Measurements from ENCODE around the gene FAM98A. TPM values are rescaled to one million over a fixed set of nuclear protein-coding genes. Genes with fewer than 3 reads are reported as not detected.

The FAM98A gene
- total and polyA plus RNA-seq, 10 of the 15 experiments (the other 5 are each of a cell fraction or from before 2014, with no cell fraction given): 29.7 to 231 (median 80.2) TPM

- RAD21 ChIA-PET (ENCODE audit: unreplicated experiment): interaction anchor here (0.6 to 3.6 kb wide), 35 partner anchors 9 to 1025 kb away, joined by 3 to 104 read pairs (median 5); partner anchors contain the start of genes FAM98A and RASGRP3
- in situ Hi-C loops (cut with MboI): loop anchor here (25.0 kb wide), 1 partner anchor 821 kb away; no protein-coding TSS in a partner anchor
- SMC1A ChIA-PET (ENCODE audit: uncharacterized antibody, unreplicated experiment): interaction anchor here (0.6 to 3.6 kb wide), 49 partner anchors 8 to 973 kb away, joined by 3 to 85 read pairs (median 4); partner anchors contain the start of genes FAM98A and RASGRP3
- 0 out of 2 replicates have a peak overlapping the region, but pooled peaks have one; percentile 6 for H3K27ac ChIP-seq (ENCODE audit: control insufficient read depth, insufficient read depth)
- no peak overlapping the region for H3K4me3 ChIP-seq
- H3K36me3 ChIP-seq (ENCODE audit: control insufficient read depth in 2 of 2, insufficient read depth in 2 of 2, low read length in 1 of 2): peaks cover 4 to 13% of the 10 kb centered on the region in 2 experiments
- H3K4me1 ChIP-seq (ENCODE audit: control insufficient read depth, insufficient read depth, low read length): peaks cover 3% of the 10 kb centered on the region; the same call in 1 of the 2 replicates
- peak; percentile 73 for ATAC-seq
- H3K9me3 ChIP-seq (replicated peaks; ENCODE audit: control insufficient read depth, insufficient read depth, low read length): no peaks in the 10 kb centered on the region
- WGBS (ENCODE audit: insufficient coverage, insufficient replicate concordance, low lambda C conversion rate, missing lambda C conversion rate): 50% methylated on average over 2 of the region's 2 CpGs
- FAIRE-seq: no peak
- DNase-seq (ENCODE audit: low read depth, low spot score): peak; percentile 26
- POLR2A ChIA-PET: interaction anchor here (1.2 to 1.7 kb wide), 2 partner anchors 16 to 108 kb away, joined by 3 to 8 read pairs; partner anchors contain the start of gene FAM98A
- no TSS peak for BruUV-seq (replicated peaks)
- H2AFZ ChIP-seq (ENCODE audit: control insufficient read depth, low read depth, low read length): no peak overlapping the region
- H4K20me1 ChIP-seq (ENCODE audit: control insufficient read depth, insufficient read depth): no peaks in the 10 kb centered on the region
- no peak overlapping the region for H3K4me2 ChIP-seq (ENCODE audit: control insufficient read depth, insufficient read depth)
- H3K9ac ChIP-seq (ENCODE audit: control insufficient read depth, insufficient read depth, low read length): no peak overlapping the region
- no peaks in the 10 kb centered on the region; the same call in 1 of the 2 replicates for H3K79me2 ChIP-seq (ENCODE audit: control insufficient read depth, insufficient read depth, low read length)
- H3K27me3 ChIP-seq (replicated peaks in 1 of 2; ENCODE audit: control insufficient read depth in 2 of 2, insufficient read depth in 2 of 2, low read length in 1 of 2): no peaks in the 10 kb centered on the region
- CTCF ChIA-PET: interaction anchor here (0.8 to 3.6 kb wide), 62 partner anchors 9 to 1034 kb away, joined by 3 to 84 read pairs (median 5); partner anchors contain the start of genes FAM98A and RASGRP3
- intact Hi-C loops (cut with micrococcal nuclease; ENCODE audit: unreplicated experiment): loop anchor here (1.0 to 10.0 kb wide), 7 partner anchors 107 to 1029 kb away; partner anchors contain the start of genes LTBP1 and RASGRP3
- TF ChIP-seq RAD21 (IDR thresholded peaks at IDR 0.05; ENCODE audit: insufficient read depth, low read depth, low read length) (peak; percentile 96), CTCF (IDR thresholded peaks at IDR 0.05 in 2 of 3, conservative IDR thresholded peaks at IDR 0.05 in 1 of 3; ENCODE audit: control insufficient read depth in 2 of 3, extremely low read depth in 1 of 3, insufficient read depth in 1 of 3, low read depth in 3 of 3, low read length in 3 of 3) (peak; percentile 72 to 85 (median 83)), TAF1 (IDR thresholded peaks at IDR 0.05; ENCODE audit: borderline replicate concordance, low read depth, low read length) (no peak), USF1 (IDR thresholded peaks at IDR 0.05; ENCODE audit: borderline replicate concordance, extremely low read length, insufficient read depth, low read depth, low read length) (no peak), SMAD5 (IDR thresholded peaks at IDR 0.05; ENCODE audit: low read depth) (no peak), CHD1 (IDR thresholded peaks at IDR 0.05; ENCODE audit: low read depth, low read length) (no peak), CREB1 (IDR thresholded peaks at IDR 0.05; ENCODE audit: low read depth) (0 out of 2 replicates have a peak, but pooled peaks have one; percentile 31), SMC3 (IDR thresholded peaks at IDR 0.05; ENCODE audit: borderline replicate concordance, low read length) (peak; percentile 88), EED (IDR thresholded peaks at IDR 0.05; ENCODE audit: low read depth) (no peak), WRNIP1 (IDR thresholded peaks at IDR 0.05; ENCODE audit: borderline replicate concordance, low read depth, low read length) (no peak), RELB (IDR thresholded peaks at IDR 0.05; ENCODE audit: low read depth) (peak; percentile 37; the same call in 1 of the 2 replicates), YY1 (IDR thresholded peaks at IDR 0.05; ENCODE audit: low read depth, low read length) (no peak), FOXM1 (IDR thresholded peaks at IDR 0.05; ENCODE audit: low read depth, low read length) (0 out of 2 replicates have a peak, but pooled peaks have one; percentile 63), EGR1 (IDR thresholded peaks at IDR 0.05; ENCODE audit: borderline replicate concordance in 1 of 2, low read depth in 2 of 2, low read length in 2 of 2) (no peak), EZH2 (IDR thresholded peaks at IDR 0.05; ENCODE audit: borderline replicate concordance, control insufficient read depth, low read depth, low read length) (no peak), CHD2 (IDR thresholded peaks at IDR 0.05; ENCODE audit: borderline replicate concordance, low read depth, low read length) (no peak), NRF1 (conservative IDR thresholded peaks at IDR 0.05; ENCODE audit: low read depth, low read length) (no peak)
These were observed 15.7 kb downstream of the FAM98A start for GRCh38 chr2:33583194-33583938.
